ENCODE data around the gene OR4X1.
A peak's percentile ranks its signal among the peaks of the same experiment; 100 is the strongest.
"Not testable (repeated sequence)": the region's sequence is repeated elsewhere in the genome, so short reads cannot be mapped to it uniquely, and the experiment has no call there.

The OR4X1 gene

GRCh38 chr11:48263423-48263911, at the start of gene OR4X1:
OR4X1 (plus strand) TSS chr11:48263861; CDS start chr11:48263861, 0 bp downstream.
- DNase-seq = no peak

DNA sequence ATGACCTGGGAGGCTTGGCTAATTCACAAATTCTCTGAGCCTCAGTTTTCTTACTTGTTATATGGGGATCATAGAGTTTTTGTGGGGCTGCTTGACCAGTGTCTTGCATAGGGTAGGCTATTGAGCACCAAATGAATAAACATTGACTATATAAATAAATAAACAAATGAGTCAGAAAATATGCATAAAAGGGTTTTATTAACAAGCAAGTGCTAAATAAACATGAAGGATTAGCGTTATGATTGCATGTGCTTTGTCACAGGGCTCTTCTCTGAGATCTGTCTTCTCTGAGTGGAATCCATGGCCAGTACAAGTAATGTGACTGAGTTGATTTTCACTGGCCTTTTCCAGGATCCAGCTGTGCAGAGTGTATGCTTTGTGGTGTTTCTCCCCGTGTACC, 47.2 kb upstream of the OR4X1 start, which contains the start of gene OR4B1:
TSS of gene OR4B1 (plus strand) at position 301 of the 400 bp plus-strand sequence. CDS start at position 301, 0 bp downstream.
- no peak for DNase-seq

DNA sequence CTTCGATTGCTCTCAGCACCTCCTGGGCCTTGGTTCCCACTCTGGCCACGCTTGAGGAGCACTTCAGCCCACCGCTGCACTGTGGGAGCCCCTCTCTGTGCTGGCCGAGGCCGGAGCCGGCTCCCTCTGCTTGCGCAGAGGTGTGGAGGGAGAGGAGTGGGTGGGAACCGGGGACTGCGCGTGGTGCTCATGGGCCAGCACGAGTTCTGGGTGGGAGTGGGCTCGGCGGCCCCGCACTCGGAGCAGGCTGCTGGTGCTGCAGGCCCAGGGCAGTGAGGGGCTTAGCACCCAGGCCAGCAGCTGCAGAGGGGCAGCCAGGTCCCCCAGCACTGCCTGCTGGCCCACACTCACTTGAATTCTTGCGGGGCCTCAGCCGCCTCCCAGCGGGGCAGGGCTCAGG, 34.9 kb upstream of the OR4X1 start:
- no peak for DNase-seq

DNA sequence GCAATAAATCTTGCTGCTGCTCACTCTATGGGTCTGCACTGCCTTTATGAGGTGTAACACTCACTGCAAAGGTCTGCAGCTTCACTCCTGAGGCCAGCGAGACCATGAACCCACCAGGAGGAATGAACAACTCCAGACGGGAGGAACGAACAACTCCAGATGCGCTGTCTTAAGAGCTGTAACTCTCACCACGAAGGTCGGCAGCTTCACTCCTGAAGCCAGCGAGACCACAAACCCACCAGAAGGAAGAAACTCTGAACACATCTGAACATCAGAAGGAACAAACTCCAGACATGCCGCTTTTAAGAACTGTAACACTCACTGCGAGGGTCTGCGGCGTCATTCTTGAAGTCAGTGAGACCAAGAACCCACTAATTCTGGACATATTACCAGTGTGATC, 33.6 kb upstream of the OR4X1 start:
- not testable (repeated sequence) for DNase-seq

- no peak for DNase-seq
Measured at GRCh38 chr11:48237727-48238126, 25.9 kb upstream of the OR4X1 start.

DNA sequence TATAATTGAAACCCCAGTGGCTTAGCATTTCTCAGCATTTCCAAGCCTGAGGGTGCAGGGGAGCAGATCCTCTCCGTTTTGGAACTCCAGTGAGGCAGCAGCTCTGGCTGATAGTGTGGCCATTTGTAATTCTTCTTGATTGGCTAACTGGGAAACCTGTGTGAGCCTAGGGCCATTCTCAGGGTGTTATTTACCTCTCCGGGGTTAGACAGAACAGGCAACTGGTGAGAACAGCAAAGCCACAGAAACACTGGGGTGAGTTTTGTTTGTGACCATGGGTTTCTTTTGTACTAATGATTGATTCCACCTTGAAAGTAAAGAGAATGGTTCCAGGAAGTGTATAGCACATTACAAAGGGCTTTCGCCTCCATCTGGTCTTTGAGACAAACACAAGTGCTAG, 21.2 kb upstream of the OR4X1 start:
- DNase-seq = no peak

GRCh38 chr11:48244804-48245203, 18.9 kb upstream of the OR4X1 start, which contains the start of gene OR4X2:
OR4X2 (plus strand) TSS chr11:48245104; CDS start chr11:48245104, 0 bp downstream.
- no peak for DNase-seq

DNA sequence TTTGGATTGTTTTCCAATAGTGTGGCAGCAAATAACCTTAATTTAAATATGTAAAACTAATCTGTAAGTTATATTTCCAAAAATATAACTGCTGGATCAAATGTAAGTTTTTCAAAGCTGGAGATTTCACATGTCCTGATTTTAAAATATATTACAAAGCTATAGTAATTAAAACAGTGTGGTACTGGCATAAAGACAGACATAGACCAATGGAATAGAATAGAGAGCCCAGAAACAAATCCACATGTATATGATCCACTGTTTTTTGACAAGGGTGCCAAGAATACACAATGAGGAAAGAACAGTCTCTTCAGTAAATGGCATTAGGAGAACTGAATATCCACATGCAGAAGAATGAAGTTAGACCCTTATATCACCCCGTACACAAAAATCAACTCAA, 14.8 kb upstream of the OR4X1 start:
- no peak for DNase-seq

- no peak for DNase-seq
Measured at GRCh38 chr11:48261600-48261999, 2.1 kb upstream of the OR4X1 start.

DNA sequence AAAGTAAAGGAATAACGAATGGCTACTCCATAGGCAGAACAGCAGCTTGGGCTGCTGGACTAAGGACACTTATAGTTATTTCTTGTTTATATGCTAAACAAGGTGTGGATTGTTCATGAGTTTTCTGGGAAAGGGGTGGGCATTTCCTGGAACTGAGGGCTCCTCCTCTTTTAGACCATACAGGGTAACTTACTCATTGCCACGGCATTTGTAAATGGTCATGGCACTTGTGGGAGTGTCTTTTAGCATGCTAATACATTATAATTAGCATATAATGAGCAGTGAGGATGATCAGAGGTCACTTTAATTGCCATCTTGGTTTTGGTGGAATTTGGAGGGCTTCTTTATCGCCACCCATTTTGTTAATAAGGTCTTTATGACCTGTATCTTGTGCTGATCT, 7.0 kb downstream of the OR4X1 start:
- DNase-seq = no peak

DNA sequence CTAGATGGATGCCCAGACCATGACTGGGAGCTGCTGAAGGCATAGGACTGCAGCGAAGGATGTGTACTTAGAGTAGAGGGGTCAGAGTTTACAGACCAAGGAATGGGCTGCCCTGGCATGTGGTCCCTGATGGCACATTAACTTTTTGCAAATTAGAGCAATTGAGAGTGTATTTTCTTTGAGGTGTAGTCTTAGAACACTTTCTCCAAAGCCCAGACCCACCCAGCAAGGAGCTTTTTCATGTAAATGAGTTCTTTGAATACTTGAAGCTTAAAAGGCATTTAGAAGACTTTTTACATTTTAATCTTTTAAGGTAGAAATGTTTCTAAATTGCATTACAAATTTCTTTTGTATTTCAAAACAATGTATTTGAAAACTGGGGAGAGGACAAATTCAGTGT, 8.9 kb downstream of the OR4X1 start:
- DNase-seq = no peak

GRCh38 chr11:48305923-48306322, 42.3 kb downstream of the OR4X1 start, which contains the start of gene OR4S1:
OR4S1 (plus strand) TSS chr11:48306223; CDS start chr11:48306223, 0 bp downstream.
- no peak for DNase-seq

DNA sequence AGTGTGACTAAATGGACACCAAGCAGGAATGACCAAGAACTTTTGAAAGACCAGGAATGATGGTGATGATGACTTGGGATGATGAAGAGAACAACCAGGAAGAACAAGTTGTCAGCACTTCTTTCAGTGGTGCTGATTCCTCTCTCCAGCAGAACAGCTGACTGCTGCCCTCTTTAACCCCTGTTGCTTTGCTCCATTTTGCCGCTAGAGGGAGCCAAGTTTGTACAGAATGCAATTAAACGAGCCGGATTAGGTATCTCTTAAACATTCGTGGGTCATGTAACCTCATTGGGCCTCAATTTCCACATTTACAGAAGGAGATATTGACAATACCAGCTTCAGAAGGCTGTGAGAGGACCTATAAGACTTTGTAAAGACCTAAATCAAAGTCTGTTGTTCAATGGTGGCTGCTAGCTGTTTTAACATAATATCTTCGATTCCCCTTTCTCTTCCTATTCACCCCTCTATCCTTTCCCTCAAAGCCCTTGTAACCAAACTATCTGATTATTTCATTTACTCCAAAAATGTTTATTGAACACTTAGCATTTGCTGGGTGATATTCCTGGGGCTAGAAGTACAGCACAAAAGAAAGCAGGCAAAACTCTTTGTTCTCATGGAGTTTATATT, 44.2 kb downstream of the OR4X1 start:
- DNase-seq = peak; percentile 77

GRCh38 chr11:48313590-48313989, 49.9 kb downstream of the OR4X1 start:
- not testable (repeated sequence) for DNase-seq

All from hematopoietic multipotent progenitor cell treated with erythropoietin and hydrocortisone succinate and interleukin-3 and kit ligand, for 6 days (in vitro differentiated cells).